Glutamatergic neuron (in vitro differentiated cells): ENCODE measurements around the gene OCIAD1. TPM values are rescaled to one million over a fixed set of nuclear protein-coding genes. Genes with fewer than 3 reads are reported as not detected.

Experiments used
- DNase-seq: peaks from one replicate; pipeline ENCODE4 v3.0.0; 2022
- H3K27ac Mint-ChIP-seq: one replicate; pipeline ENCODE4 v1.8.0; 2020; ENCODE audit warnings: mild to moderate bottlenecking, mixed read lengths, inconsistent platforms; ENCODE audit not compliant: unreplicated experiment
- H3K27me3 Mint-ChIP-seq: one replicate; pipeline ENCODE4 v1.8.0; 2020; ENCODE audit warnings: mild to moderate bottlenecking, moderate library complexity, mixed read lengths, inconsistent platforms; ENCODE audit not compliant: unreplicated experiment
- H3K36me3 Mint-ChIP-seq: one replicate; pipeline ENCODE4 v1.8.0; 2020; ENCODE audit warnings: mild to moderate bottlenecking, mixed read lengths, inconsistent platforms; ENCODE audit not compliant: unreplicated experiment
- H3K4me1 Mint-ChIP-seq: one replicate; pipeline ENCODE4 v1.8.0; 2020; ENCODE audit warnings: mild to moderate bottlenecking, low read depth, mixed read lengths, inconsistent platforms; ENCODE audit not compliant: unreplicated experiment
- H3K4me3 Mint-ChIP-seq: one replicate; pipeline ENCODE4 v1.8.0; 2020; ENCODE audit warnings: mild to moderate bottlenecking, mixed read lengths, inconsistent platforms; ENCODE audit not compliant: unreplicated experiment
- H3K9me3 Mint-ChIP-seq: one replicate; pipeline ENCODE4 v1.8.0; 2020; ENCODE audit warnings: mild to moderate bottlenecking, moderate library complexity, mixed read lengths, inconsistent platforms; ENCODE audit not compliant: unreplicated experiment
- CTCF ChIP-seq: fragments of 200-600 bp; sonication (generic); IDR thresholded peaks from one replicate; pipeline ENCODE4 v1.5.0; 2021; ENCODE audit not compliant: partially characterized antibody, unreplicated experiment
- total RNA-seq: library from RNA; stranded (reverse); fragmentation: NEBNext Ultra II Directional; extraction: Animal tissue kit (Norgen Biotek cat#: 25700); gene quantifications from one replicate; pipeline ENCODE4 v1.2.1, GENCODE V29; 2021; ENCODE audit not compliant: unreplicated experiment

The OCIAD1 gene
- total RNA-seq, 1 donor from 2014 or later, result 163 TPM

DNA sequence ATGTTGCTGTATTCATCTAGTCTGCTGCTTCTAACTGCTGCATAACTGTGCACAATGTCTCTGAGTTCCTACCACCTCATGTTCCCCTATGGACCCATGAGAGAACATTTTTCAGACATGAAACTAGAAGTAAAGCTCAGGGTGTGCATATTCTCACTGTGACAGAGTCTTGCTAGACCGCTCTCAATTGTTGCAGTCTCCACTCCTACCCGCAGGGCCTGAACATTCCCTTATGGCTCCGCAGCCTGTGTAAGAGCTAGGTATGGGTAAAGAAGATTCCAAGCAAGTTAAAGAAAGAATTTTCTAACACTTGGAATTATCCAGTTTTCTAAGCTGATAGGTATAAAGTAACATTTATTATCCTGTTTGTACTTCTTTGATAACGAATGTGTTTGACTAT is 70.3 kb downstream of the OCIAD1 start:
- Mint-ChIP-seq H3K9me3 (peaks cover 7% of the 10 kb centered on the region), H3K4me3 (no peak overlapping the region), H3K27me3 (no peaks in the 10 kb centered on the region), H3K4me1 (no peaks in the 10 kb centered on the region), H3K36me3 (peaks cover 7% of the 10 kb centered on the region), H3K27ac (no peak overlapping the region)
- DNase-seq, result no peak
- no peak for TF ChIP-seq CTCF

DNA sequence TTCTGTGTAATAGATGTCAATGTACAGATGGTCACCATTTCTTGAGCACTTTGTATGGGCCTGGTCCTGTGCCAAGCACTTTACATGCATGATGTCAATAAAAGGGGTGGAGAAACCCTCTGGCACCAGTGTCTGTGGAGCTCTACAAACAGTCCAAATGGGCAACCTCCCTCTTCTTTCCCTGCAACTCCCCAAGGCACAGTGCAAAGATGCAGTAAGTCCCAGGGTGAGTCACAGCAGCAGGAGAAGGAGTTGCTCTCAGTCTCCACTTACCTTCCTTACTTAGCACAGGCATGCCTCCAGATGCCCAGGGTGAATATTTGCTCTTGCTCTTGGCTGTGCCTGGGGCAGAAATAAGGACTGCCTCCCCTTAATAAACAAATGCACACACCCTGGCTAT is 71.4 kb downstream of the OCIAD1 start:
- Mint-ChIP-seq H3K36me3 (no peaks in the 10 kb centered on the region), H3K27ac (no peak overlapping the region)

GRCh38 chr4:48904101-48904500 is 73.2 kb downstream of the OCIAD1 start:
- Mint-ChIP-seq H3K9me3 (peaks cover 11% of the 10 kb centered on the region), H3K27me3 (peaks cover 5% of the 10 kb centered on the region), H3K4me3 (no peak overlapping the region), H3K36me3 (peaks cover 5% of the 10 kb centered on the region), H3K4me1 (peaks cover 3% of the 10 kb centered on the region), H3K27ac (no peak overlapping the region)
- no peak for DNase-seq
- no peak for TF ChIP-seq CTCF

More for the DNA sequence above, 71.4 kb downstream of the OCIAD1 start:
- Mint-ChIP-seq H3K27me3 (peaks cover 5% of the 10 kb centered on the region), H3K9me3 (peaks cover 11% of the 10 kb centered on the region), H3K4me3 (no peak overlapping the region), H3K4me1 (peaks cover 3% of the 10 kb centered on the region)
- no peak for DNase-seq
- TF ChIP-seq CTCF, result no peak

DNA sequence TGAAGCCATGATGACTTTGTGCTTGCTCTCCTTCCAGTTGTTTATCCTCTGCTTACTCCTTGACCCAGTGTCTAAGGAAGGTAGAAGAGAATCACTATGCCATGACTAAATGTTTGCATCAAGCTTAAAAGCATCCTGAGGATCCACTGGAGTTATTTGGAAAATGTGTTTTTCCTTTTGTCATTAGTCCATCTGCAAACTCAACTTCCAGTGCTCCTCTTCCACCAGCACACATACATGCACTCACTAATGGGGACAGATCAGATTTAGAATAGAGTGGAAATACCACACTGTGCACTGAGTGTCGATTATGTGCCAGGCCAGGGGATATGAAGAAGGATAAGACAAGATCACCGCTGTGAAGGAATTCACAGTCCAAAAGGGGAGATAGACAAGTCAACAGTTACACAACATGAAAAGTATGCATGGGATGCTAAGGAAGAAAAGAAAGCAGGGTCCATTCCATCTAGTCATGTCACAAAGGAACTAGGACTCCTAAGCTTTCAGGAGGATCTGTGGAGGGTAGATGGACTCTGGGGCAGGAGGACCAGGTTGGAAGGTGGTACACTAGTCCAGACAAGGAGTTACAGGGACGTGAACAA is 73.8 kb downstream of the OCIAD1 start:
- Mint-ChIP-seq H3K36me3 (peaks cover 5% of the 10 kb centered on the region), H3K27me3 (peaks cover 5% of the 10 kb centered on the region), H3K4me1 (peaks cover 3% of the 10 kb centered on the region), H3K4me3 (peak overlapping the region; percentile 82), H3K27ac (no peak overlapping the region), H3K9me3 (peaks cover 11% of the 10 kb centered on the region)
- TF ChIP-seq CTCF, result no peak
- no peak for DNase-seq

DNA sequence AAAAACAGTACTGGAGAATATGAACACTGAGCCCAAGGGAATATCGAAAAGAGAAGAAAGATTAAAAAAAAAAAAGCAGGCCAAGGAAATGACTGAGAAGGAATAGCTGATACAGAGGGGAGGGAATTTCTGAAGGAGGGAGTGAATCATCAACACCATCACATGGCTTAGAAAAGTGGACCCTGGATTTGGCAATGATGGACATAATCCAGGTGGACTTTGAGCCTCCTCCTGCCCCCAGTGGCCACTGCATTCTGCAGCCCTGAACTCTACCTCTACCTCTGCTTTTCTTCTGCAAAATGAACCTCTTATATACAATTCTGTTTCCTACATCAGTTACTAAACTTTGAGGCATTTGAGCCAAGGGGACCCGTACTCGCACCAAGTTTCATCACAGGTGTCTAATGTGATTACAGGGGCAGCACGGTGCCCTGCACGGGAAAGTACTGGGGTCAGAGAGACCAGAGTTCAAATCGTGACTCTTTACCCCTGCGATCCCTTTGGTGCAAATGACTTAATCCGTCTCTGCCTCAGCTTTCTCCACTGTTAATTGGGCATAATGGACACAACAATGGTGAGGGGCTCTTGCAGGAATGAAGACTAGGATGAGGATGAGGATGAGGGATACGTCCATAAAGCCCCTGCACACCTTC is 74.6 kb downstream of the OCIAD1 start:
- no peak for DNase-seq
- TF ChIP-seq CTCF, result no peak
- H3K4me1 Mint-ChIP-seq, result peaks cover 3% of the 10 kb centered on the region
- H3K9me3 Mint-ChIP-seq, result peaks cover 12% of the 10 kb centered on the region
- no peak overlapping the region for H3K27ac Mint-ChIP-seq
- peaks cover 5% of the 10 kb centered on the region for H3K27me3 Mint-ChIP-seq
- H3K4me3 Mint-ChIP-seq, result peak overlapping the region; percentile 82
- H3K36me3 Mint-ChIP-seq, result peaks cover 5% of the 10 kb centered on the region
